ENCODE data around the gene MAD1L1.

Gene MAD1L1

GRCh38 chr7:1944619-1945210, 288.0 kb downstream of the MAD1L1 start:
- no peak for DNase-seq

GRCh38 chr7:1943933-1944618, 288.7 kb downstream of the MAD1L1 start:
- DNase-seq, result no peak

GRCh38 chr7:1943326-1943725, 289.4 kb downstream of the MAD1L1 start:
- no peak for DNase-seq

GRCh38 chr7:1942941-1943289, 289.8 kb downstream of the MAD1L1 start:
- DNase-seq, result no peak

- DNase-seq, result no peak
Observed at GRCh38 chr7:1942243-1942940, 290.4 kb downstream of the MAD1L1 start.

- DNase-seq, result no peak
Observed at GRCh38 chr7:1941464-1942242, 291.1 kb downstream of the MAD1L1 start.

- DNase-seq, result no peak
Observed at GRCh38 chr7:1940863-1941262, 291.9 kb downstream of the MAD1L1 start.

- DNase-seq, result no peak
Observed at GRCh38 chr7:1940402-1940786, 292.4 kb downstream of the MAD1L1 start.

GRCh38 chr7:1939434-1940401, 293.0 kb downstream of the MAD1L1 start:
- no peak for DNase-seq

- no peak for DNase-seq
Observed at GRCh38 chr7:1938788-1939433, 293.8 kb downstream of the MAD1L1 start.

GRCh38 chr7:1937252-1937605, 295.5 kb downstream of the MAD1L1 start:
- DNase-seq, result no peak

- no peak for DNase-seq
Observed at GRCh38 chr7:1936531-1937251, 296.1 kb downstream of the MAD1L1 start.

GRCh38 chr7:1936006-1936310, 296.8 kb downstream of the MAD1L1 start:
- DNase-seq, result no peak

GRCh38 chr7:1935176-1936005, 297.4 kb downstream of the MAD1L1 start:
- DNase-seq, result no peak

- DNase-seq, result no peak
Observed at GRCh38 chr7:1934756-1935155, 298.0 kb downstream of the MAD1L1 start.

- DNase-seq, result no peak
Observed at GRCh38 chr7:1934017-1934416, 298.7 kb downstream of the MAD1L1 start.

- DNase-seq, result no peak
Observed at GRCh38 chr7:1933066-1933750, 299.5 kb downstream of the MAD1L1 start.

- no peak for DNase-seq
Observed at GRCh38 chr7:1931951-1932270, 300.8 kb downstream of the MAD1L1 start.

GRCh38 chr7:1931256-1931950, 301.3 kb downstream of the MAD1L1 start:
- no peak for DNase-seq

Measured in NCI-H1105 treated with DMSO at 0.1 percent for 48 hours (cell line).